GM15510 (cell line): ENCODE data around the gene MACROD2.

Experiments
- POLR2A ChIP-seq: IDR thresholded peaks from 3 replicates; pipeline ENCODE4 v1.6.1; 2011; ENCODE audit warnings: borderline replicate concordance; ENCODE audit not compliant: insufficient read length; ENCODE audit errors: extremely low read depth

The MACROD2 gene

DNA sequence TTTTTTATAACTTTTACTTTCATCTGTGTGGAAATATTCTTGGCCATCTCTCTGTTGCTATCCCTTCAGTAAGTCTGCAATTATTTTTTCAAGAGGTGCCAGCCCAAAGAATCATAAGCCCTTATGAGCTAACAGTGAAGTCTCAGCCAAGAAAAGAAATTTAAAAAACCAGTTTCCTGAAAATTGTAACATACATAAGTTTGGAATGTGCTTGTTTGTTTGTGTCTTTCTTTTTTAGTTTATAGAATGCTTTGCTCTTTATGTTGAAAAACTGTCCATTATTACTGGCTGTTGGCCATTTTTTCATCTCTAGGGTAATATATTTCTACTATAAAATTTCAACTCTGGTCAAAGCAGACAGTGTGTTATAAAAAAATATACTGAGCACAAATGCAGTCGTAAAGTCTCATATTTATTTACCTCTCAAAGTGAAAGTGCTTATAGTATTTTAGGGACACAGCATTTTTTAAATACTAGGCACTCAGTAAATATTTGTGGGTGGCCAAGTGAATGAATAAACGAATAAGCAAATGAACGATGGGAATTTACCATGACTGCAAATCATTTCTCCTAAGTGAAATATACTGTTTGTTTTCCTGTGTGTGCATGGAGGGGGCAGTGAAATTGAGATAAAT is 1918.2 kb downstream of the MACROD2 start:
- TF ChIP-seq POLR2A = no peak

DNA sequence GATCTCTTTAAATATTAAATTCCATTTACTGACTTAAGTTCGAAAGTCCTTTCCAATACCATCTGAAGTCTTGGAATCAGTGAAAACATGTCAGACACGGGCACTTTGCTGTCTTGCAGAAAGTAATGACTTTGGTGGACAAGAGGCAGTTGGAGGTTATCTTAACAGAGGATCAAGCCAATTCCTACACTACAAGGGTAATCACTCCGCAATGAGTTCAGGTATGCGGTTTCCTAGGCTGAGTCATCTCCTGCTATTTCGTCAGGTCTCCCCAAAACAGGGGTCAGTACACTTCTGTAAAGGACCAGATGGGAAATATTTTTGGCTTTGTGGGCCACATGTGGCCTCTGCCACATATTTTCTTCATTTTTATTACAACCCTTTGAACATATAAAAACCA is 1921.3 kb downstream of the MACROD2 start:
- TF ChIP-seq POLR2A = no peak

DNA sequence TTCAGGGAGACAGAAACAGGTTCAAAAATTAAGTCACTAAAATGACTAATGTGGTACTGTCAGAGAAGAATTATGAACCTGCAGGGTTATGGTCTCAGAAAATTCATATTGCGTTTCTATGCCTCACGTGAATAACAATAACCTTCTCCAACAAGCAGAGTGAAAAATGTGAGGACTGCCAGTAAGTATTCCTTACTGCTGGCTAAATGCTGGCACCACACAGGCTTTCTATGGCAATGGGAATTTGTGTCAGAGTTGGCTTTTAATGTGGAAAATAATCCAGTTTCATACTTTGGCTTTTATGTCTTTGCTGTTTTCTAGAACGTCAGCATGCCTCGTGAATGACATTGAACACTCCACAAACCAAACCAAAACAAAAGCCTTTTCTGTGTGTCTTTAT is 1922.0 kb downstream of the MACROD2 start:
- TF ChIP-seq POLR2A = no peak

GRCh38 chr20:15918631-15919030 is 1923.3 kb downstream of the MACROD2 start:
- no peak for TF ChIP-seq POLR2A

- no peak for TF ChIP-seq POLR2A
Measured at GRCh38 chr20:15919118-15919517, 1923.8 kb downstream of the MACROD2 start.

- TF ChIP-seq POLR2A = no peak
Measured at GRCh38 chr20:15921930-15922329, 1926.6 kb downstream of the MACROD2 start.

- no peak for TF ChIP-seq POLR2A
Measured at GRCh38 chr20:15922556-15922955, 1927.2 kb downstream of the MACROD2 start.

DNA sequence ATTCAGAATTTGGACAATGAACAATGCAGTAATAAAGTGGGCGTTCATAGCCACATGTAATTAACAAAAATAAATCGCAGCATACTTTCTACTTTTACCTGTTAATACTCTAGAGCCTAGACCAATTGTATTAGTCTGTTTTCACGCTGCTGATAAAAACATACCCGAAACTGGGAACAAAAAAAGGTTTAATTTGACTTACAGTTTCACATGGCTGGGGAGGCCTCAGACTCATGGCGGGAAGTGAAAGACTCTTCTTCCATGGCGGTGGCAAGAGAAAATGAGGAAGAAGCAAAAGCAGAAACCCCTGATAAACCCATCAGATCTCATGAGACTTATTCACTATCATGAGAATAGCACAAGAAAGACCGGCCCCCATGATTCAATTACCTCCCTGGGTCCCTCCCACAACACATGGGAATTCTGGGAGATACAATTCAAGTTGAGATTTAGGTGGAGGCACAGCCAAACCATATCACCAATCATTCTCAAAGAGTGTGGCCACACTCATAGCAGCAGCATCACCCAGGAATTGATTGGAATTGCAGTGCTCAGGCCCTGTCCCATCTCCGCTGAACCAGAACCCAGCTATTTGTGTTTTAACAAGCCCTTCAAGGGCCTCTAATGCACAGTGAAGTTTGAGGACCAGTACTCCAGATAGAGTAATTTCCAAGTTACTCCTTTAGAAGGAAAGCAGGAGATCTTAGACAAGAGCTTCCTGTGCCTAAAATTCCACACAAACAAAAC is 1927.9 kb downstream of the MACROD2 start:
- no peak for TF ChIP-seq POLR2A

DNA sequence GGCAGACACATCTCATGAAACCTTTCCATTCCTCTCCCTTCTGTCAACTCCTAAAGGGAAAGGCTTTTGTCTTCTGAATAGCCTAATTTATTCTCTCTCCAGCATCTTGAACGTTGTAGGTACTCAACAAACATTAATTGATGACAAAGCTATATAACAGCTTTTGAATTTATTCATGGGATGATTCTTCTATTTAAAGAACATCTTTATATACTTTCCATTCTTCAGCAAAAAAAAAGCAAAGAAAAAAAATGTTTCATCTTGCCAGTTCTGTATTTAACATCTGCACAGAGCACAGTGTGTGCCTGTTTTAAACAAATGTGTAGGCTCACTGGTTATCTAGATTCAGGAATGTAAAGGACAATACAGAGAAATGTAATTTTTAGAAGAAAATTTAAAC is 1929.2 kb downstream of the MACROD2 start:
- TF ChIP-seq POLR2A = no peak

DNA sequence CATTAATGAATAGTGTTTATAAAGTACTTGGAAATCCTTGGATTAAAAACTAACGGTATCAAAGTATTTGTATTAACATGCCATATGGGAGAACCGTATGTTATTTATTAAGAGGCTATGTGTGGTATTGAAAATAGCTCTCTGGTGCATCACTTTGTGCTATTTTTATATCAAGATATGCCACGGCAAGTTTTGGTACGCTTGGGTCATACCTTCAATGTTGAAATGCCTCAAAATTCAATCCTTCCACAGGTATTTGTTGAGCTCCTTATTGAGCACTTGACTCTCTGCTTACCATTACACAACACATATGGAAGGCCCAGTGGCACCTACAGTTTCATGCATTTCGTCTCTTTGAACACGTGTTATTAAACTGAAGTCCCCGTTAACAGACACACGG is 1930.1 kb downstream of the MACROD2 start:
- no peak for TF ChIP-seq POLR2A

DNA sequence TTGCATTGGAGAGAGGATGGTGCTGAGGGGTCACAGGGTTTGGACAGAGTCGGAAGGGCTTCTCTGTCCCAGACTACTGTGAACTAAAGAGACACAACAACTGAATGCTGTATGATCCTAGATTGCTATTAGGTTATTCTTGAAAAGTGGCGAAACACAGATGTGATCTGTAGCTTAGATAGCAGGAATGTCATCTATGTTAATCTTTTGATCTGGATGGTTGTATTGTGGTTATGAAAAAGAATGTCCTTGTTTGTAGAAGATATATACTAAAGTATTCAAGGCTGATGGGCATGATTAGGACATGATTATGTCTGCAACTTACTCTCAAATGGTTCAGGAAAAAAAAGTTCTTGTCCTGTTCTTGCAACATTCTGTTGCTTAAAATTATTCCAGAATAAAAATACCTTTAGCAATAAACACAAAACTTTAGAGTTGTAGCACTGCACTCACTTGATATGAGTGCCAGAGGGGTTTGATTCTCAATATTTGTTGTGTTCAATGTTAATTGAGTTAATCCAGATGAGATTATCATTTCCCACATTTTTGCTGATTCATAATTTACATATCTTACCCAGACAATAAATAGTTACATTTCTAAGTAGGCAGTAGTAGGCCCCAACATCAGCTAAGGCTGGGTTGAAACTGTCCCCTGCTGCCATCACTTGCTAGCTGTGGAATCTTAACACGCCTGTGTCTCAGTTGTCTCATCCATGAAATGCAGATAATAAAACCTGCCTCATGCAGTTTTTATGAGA is 1932.8 kb downstream of the MACROD2 start:
- no peak for TF ChIP-seq POLR2A

GRCh38 chr20:15928946-15929345 is 1933.6 kb downstream of the MACROD2 start:
- TF ChIP-seq POLR2A = no peak

GRCh38 chr20:15930311-15931305 is 1935.3 kb downstream of the MACROD2 start:
- TF ChIP-seq POLR2A = no peak

DNA sequence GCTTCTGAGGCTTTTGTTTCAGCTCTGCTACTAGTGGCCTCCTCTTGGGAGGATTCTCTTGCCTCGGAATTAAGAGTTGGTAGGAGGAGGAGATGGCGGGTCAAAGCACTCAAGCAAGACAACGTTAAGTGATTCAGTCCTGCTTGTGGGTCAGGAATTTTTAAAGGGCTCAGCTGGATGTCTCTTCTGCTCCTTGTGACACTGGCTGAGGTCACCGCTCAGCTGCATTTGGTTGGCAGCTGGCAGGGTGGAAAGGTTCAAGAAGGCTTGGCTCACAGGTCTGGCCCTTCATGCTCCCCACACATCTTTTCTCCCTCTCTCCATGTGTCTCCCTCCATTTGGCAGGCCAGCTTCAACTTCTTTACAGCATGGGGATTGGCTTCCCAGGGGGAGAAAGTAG is 1936.6 kb downstream of the MACROD2 start:
- no peak for TF ChIP-seq POLR2A
